GM23338 (cell line): Measurements from ENCODE around the gene DBH.

Source experiments
- CREB1 ChIP-seq: fragments of 250-450 bp; sonication (Bioruptor Pico); IDR thresholded peaks from 2 replicates; pipeline ENCODE4 v1.5.0; 2020; ENCODE audit warnings: low read depth, mild to moderate bottlenecking, moderate library complexity
- CTCF ChIP-seq, 2 experiments: fragments of 200-600 bp in 1 of 2; sonication (generic) in 1 of 2; conservative IDR thresholded peaks; 2 replicates each; pipeline versions ENCODE4 v1.5.1 to v1.6.1; 2016 to 2017; ENCODE audit warnings: antibody characterized with exemption in 2 of 2, low read depth in 2 of 2, mild to moderate bottlenecking in 2 of 2, moderate library complexity in 1 of 2
- EZH2 ChIP-seq: fragments of 200-600 bp; sonication (generic); IDR thresholded peaks from one replicate; pipeline ENCODE4 v1.8.0; 2017; ENCODE audit warnings: antibody characterized with exemption, mild to moderate bottlenecking, low read depth; ENCODE audit not compliant: unreplicated experiment
- POLR2AphosphoS5 ChIP-seq: IDR thresholded peaks from 2 replicates; pipeline ENCODE4 v1.6.1; 2016; ENCODE audit warnings: antibody characterized with exemption, low read depth

- no peak for TF ChIP-seq CTCF (conservative IDR thresholded peaks at IDR 0.05; ENCODE audit: low read depth in 2 of 2)
- no peak for TF ChIP-seq POLR2AphosphoS5
- no peak for TF ChIP-seq EZH2
- no peak for TF ChIP-seq CREB1 (CRISPR knock-in tag)
Observed at GRCh38 chr9:133665535-133665934, 29.4 kb downstream of the DBH start.
